ENCODE results near the gene DLGAP5.

DLGAP5 gene

GRCh38 chr14:55152052-55152753 is 39.2 kb downstream of the DLGAP5 start:
- Histone ChIP-seq H3K36me3 (replicated peaks) (no peaks in the 10 kb centered on the region), H3K4me3 (ENCODE audit: low read depth, low read length) (no peak overlapping the region), H3K27ac (no peak overlapping the region), H3K27me3 (replicated peaks) (no peaks in the 10 kb centered on the region)
- TF ChIP-seq CTCF (IDR thresholded peaks at IDR 0.05; ENCODE audit: low read depth, low read length, missing control alignments) = no peak
- in situ Hi-C loops (cut with HindIII; ENCODE audit: low pct_ligation_motif_present, low sequenced_read_pairs) = no loop called here
- no peak for DNase-seq

- H3K36me3 ChIP-seq (replicated peaks) = no peaks in the 10 kb centered on the region
- H3K4me3 ChIP-seq (ENCODE audit: low read depth, low read length) = no peak overlapping the region
- DNase-seq = no peak
- H3K27ac ChIP-seq = no peak overlapping the region
- no peaks in the 10 kb centered on the region for H3K27me3 ChIP-seq (replicated peaks)
- in situ Hi-C loops (cut with HindIII; ENCODE audit: low pct_ligation_motif_present, low sequenced_read_pairs) = no loop called here
- no peak for TF ChIP-seq CTCF (IDR thresholded peaks at IDR 0.05; ENCODE audit: low read depth, low read length, missing control alignments)
Observed at GRCh38 chr14:55151601-55152000, 39.8 kb downstream of the DLGAP5 start.

- Histone ChIP-seq H3K36me3 (replicated peaks) (peaks cover 3% of the 10 kb centered on the region), H3K4me3 (ENCODE audit: low read depth, low read length) (no peak overlapping the region), H3K27me3 (replicated peaks) (no peaks in the 10 kb centered on the region), H3K27ac (no peak overlapping the region)
- in situ Hi-C loops (cut with HindIII; ENCODE audit: low pct_ligation_motif_present, low sequenced_read_pairs) = no loop called here
- DNase-seq = no peak
- no peak for TF ChIP-seq CTCF (IDR thresholded peaks at IDR 0.05; ENCODE audit: low read depth, low read length, missing control alignments)
Observed at GRCh38 chr14:55146425-55146824, 45.0 kb downstream of the DLGAP5 start.

- H3K4me3 ChIP-seq (ENCODE audit: low read depth, low read length) = no peak overlapping the region
- in situ Hi-C loops (cut with HindIII; ENCODE audit: low pct_ligation_motif_present, low sequenced_read_pairs) = no loop called here
Observed at GRCh38 chr14:55142466-55142865, 48.9 kb downstream of the DLGAP5 start.

GRCh38 chr14:55141825-55142224 is 49.6 kb downstream of the DLGAP5 start:
- in situ Hi-C loops (cut with HindIII; ENCODE audit: low pct_ligation_motif_present, low sequenced_read_pairs) = no loop called here
- no peak for DNase-seq
- H3K36me3 ChIP-seq (replicated peaks) = peaks cover 23% of the 10 kb centered on the region

More at GRCh38 chr14:55142466-55142865, 48.9 kb downstream of the DLGAP5 start:
- Histone ChIP-seq H3K27ac (no peak overlapping the region), H3K36me3 (replicated peaks) (peaks cover 23% of the 10 kb centered on the region), H3K27me3 (replicated peaks) (no peaks in the 10 kb centered on the region)
- DNase-seq = no peak
- TF ChIP-seq CTCF (IDR thresholded peaks at IDR 0.05; ENCODE audit: low read depth, low read length, missing control alignments) = no peak

More at GRCh38 chr14:55141825-55142224, 49.6 kb downstream of the DLGAP5 start:
- H3K4me3 ChIP-seq (ENCODE audit: low read depth, low read length) = no peak overlapping the region
- TF ChIP-seq CTCF (IDR thresholded peaks at IDR 0.05; ENCODE audit: low read depth, low read length, missing control alignments) = no peak
- no peak overlapping the region for H3K27ac ChIP-seq
- no peaks in the 10 kb centered on the region for H3K27me3 ChIP-seq (replicated peaks)

Data from brain microvascular endothelial cell (primary cell).